Spleen (tissue), 11 donors: ENCODE data around the gene LY6G6F. TPM values are rescaled to one million over a fixed set of nuclear protein-coding genes. Genes with fewer than 3 reads are reported as not detected.

Experiments used
- DNase-seq: peaks from one replicate; pipeline ENCODE4 v3.0.0-alpha.2; 2020
- H3K27ac ChIP-seq, 8 donors: fragments of 200-600 bp; sonication (generic) in 7 of 8; 1 replicate in 4 of 8; 2 replicates in 4 of 8; pipeline versions ENCODE4 v1.5.0 to v1.8.0; 2016 to 2021; ENCODE audit warnings: inconsistent platforms in 4 of 8, mild to moderate bottlenecking in 4 of 8, moderate library complexity in 1 of 8
- H3K27me3 ChIP-seq, 7 donors: fragments of 200-600 bp; sonication (generic) in 6 of 7; replicated peaks in 1 of 7; 1 replicate in 4 of 7; 2 replicates in 3 of 7; pipeline versions ENCODE4 v1.5.0 to v1.8.0; 2016 to 2021; ENCODE audit warnings: inconsistent platforms in 3 of 7, mild to moderate bottlenecking in 1 of 7
- H3K36me3 ChIP-seq, 6 donors: fragments of 200-600 bp; sonication (generic) in 5 of 6; 1 replicate in 4 of 6; 2 replicates in 2 of 6; pipeline versions ENCODE4 v1.5.0 to v1.8.0; 2016 to 2021; ENCODE audit warnings: inconsistent platforms in 2 of 6
- H3K4me1 ChIP-seq, 6 donors: fragments of 200-600 bp; sonication (generic) in 5 of 6; 1 replicate in 3 of 6; 2 replicates in 3 of 6; pipeline versions ENCODE4 v1.5.0 to v1.8.0; 2016 to 2021; ENCODE audit warnings: inconsistent platforms in 3 of 6
- H3K4me3 ChIP-seq, 8 donors: fragments of 200-600 bp; sonication (generic) in 7 of 8; 1 replicate in 4 of 8; 2 replicates in 4 of 8; pipeline versions ENCODE4 v1.5.0 to v1.8.0; 2016 to 2021; ENCODE audit warnings: inconsistent platforms in 4 of 8, mild to moderate bottlenecking in 4 of 8, moderate library complexity in 2 of 8
- H3K9me3 ChIP-seq, 8 donors: fragments of 200-600 bp; sonication (generic) in 7 of 8; 1 replicate in 4 of 8; 2 replicates in 4 of 8; pipeline versions ENCODE4 v1.5.0 to v1.8.0; 2016 to 2021; ENCODE audit warnings: inconsistent platforms in 4 of 8
- CTCF ChIP-seq, 11 experiments: fragments of 200-600 bp in 7 of 11; fragments of 450-650 bp in 4 of 11; sonication (generic) in 4 of 11; IDR thresholded peaks in 8 of 11; conservative IDR thresholded peaks in 3 of 11; 1 replicate in 7 of 11; 2 replicates in 4 of 11; pipeline versions ENCODE4 v1.4.0 to v1.8.0; 2016 to 2021; ENCODE audit warnings: antibody characterized with exemption in 11 of 11, inconsistent platforms in 4 of 11, mild to moderate bottlenecking in 1 of 11
- POLR2A ChIP-seq, 3 donors: fragments of 450-650 bp; IDR thresholded peaks; one replicate each; pipeline ENCODE4 v1.5.1; 2017; ENCODE audit warnings: antibody characterized with exemption in 3 of 3, mild to moderate bottlenecking in 1 of 3
- POLR2AphosphoS5 ChIP-seq, 3 donors: sonication (generic); formaldehyde crosslinking; IDR thresholded peaks; one replicate each; pipeline ENCODE4 v1.5.1; 2017; ENCODE audit warnings: antibody characterized with exemption in 3 of 3
- WGBS, 5 donors: extraction: QIAGEN DNeasy Blood & Tissue Kit in 3 of 5; methylation state at CpG; one replicate each; pipeline versions ENCODE4 v1.1.5 to v1.1.7; 2013 to 2018; 5-methylcytosine and 5-hydroxymethylcytosine counted together
- intact Hi-C: fragments of 100-400 bp; cut with DNase I; formaldehyde crosslinking; loops from one replicate; pipeline ENCODE4 v1.15.0; 2023; ENCODE audit warnings: low total_unique reads
- polyA plus RNA-seq, 3 donors: library from polyadenylated mRNA; stranded (reverse); fragments of 200-250 nt; gene quantifications; one replicate each; pipeline ENCODE4 v1.2.1, GENCODE V29; 2013
- total RNA-seq, 7 donors: library from RNA; depleted of rRNA in 3 of 7; stranded (reverse); fragments of >200 nt in 3 of 7; fragmentation: NEBNext Ultra II Directional in 4 of 7; extraction: Animal tissue kit (Norgen Biotek cat#: 25700) in 4 of 7; gene quantifications; one replicate each; pipeline versions ENCODE4 v1.1.0 to v1.2.1, GENCODE V29; 2016 to 2021
- donor health status: healthy with polysubstance abuse.
- donor health status: DM: no; HTN: no; CAD: no; lungs with moderate emphysema.
- donor health status: DM: no; HTN: no; CAD: no.
- donor health status: Bipolar disorder and iron deficiency.
- donor health status: healthy.
- donor health status: DM: no; HTN: no; CAD: no.
- donor health status: DM: yes; HTN: yes; CAD: no.

LY6G6F gene
- total and polyA plus RNA-seq, 10 donors: 0.11 to 4.9 (median 1.7) TPM

- peaks cover 0 to 5% (median under 1%) of the 10 kb centered on the region in 6 donors for H3K4me1 ChIP-seq
- DNase-seq: no peak
- WGBS, 5 donors: 79 to 90% (median 84%) methylated on average over 1 of the region's 1 CpG
- intact Hi-C loops: no loop called here
- no peaks in the 10 kb centered on the region for H3K27me3 ChIP-seq
- TF ChIP-seq CTCF (IDR thresholded peaks at IDR 0.05 in 8 of 11, conservative IDR thresholded peaks at IDR 0.05 in 3 of 11) (no peak), POLR2AphosphoS5 (IDR thresholded peaks at IDR 0.05) (no peak), POLR2A (IDR thresholded peaks at IDR 0.05) (no peak)
- H3K9me3 ChIP-seq: no peaks in the 10 kb centered on the region
- no peak overlapping the region for H3K4me3 ChIP-seq
- H3K36me3 ChIP-seq: no peaks in the 10 kb centered on the region
- no peak overlapping the region for H3K27ac ChIP-seq
Observed at GRCh38 chr6:31718265-31718664, 11.6 kb downstream of the LY6G6F start.

GRCh38 chr6:31719001-31719400 is 12.3 kb downstream of the LY6G6F start:
- Histone ChIP-seq H3K4me1 (peaks cover 0 to 12% (median 3%) of the 10 kb centered on the region in 6 donors), H3K4me3 (no peak overlapping the region), H3K27me3 (no peaks in the 10 kb centered on the region), H3K27ac (no peak overlapping the region), H3K9me3 (no peaks in the 10 kb centered on the region), H3K36me3 (no peaks in the 10 kb centered on the region)
- intact Hi-C loops: no loop called here
- 66 to 90% (median 89%) methylated on average over 6 of the region's 6 CpGs for WGBS, 5 donors
- peak; percentile 54 for DNase-seq
- TF ChIP-seq POLR2A (IDR thresholded peaks at IDR 0.05): no peak
- TF ChIP-seq CTCF (IDR thresholded peaks at IDR 0.05 in 8 of 11, conservative IDR thresholded peaks at IDR 0.05 in 3 of 11): no peak
- TF ChIP-seq POLR2AphosphoS5 (IDR thresholded peaks at IDR 0.05): no peak

- intact Hi-C loops: no loop called here
- H3K4me1 ChIP-seq: peaks cover 0 to 14% (median 3%) of the 10 kb centered on the region in 6 donors
- H3K4me3 ChIP-seq: no peak overlapping the region
- no peak for TF ChIP-seq POLR2AphosphoS5 (IDR thresholded peaks at IDR 0.05)
- TF ChIP-seq POLR2A (IDR thresholded peaks at IDR 0.05): no peak
- WGBS, 5 donors: 76 to 92% (median 88%) methylated on average over 5 of the region's 5 CpGs
- DNase-seq: no peak
- H3K9me3 ChIP-seq: no peaks in the 10 kb centered on the region
- H3K27ac ChIP-seq: no peak overlapping the region
- H3K27me3 ChIP-seq: no peaks in the 10 kb centered on the region
- H3K36me3 ChIP-seq: peaks cover 0 to 6% (median 0%) of the 10 kb centered on the region in 6 donors
Observed at GRCh38 chr6:31720196-31720770, 13.6 kb downstream of the LY6G6F start.

DNA sequence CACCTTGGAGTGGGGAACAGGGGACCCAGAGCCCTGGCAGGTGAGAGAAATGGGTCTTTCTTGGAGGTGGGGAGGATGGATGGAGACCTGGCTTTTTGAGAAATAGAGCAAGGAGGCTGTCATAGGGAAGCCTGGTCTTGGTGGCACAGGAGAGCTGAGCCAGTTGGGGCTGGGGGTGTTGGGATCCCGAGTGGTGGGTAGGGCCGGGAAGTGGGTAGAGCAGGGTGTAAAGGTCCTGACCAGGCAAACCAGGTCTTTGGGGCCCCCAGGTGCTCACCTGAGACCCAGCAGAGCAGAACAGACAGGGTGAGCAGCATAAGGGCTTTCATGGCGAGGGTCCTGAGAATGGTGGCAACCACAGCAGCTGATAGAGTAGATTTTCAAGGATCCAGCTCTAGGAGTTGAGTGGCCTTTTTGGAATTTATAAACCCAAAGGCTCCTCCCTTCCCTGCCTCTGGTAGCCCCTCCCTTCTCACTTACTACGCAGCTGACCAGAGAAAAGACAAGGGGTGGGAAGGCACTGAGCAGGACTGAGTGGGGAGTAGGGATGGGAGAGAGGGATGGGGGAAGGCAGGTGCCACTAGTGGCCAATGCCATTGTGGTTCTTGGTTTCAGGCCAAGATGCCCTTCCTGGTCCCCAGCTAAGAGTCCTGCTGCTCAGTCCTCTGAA is 14.8 kb downstream of the LY6G6F start, which contains the start of gene LY6G6C:
Gene LY6G6C, minus strand, starts transcription at position 396 of the 670 bp plus-strand sequence. Its CDS starts 67 bp downstream, at position 329.
- TF ChIP-seq CTCF (IDR thresholded peaks at IDR 0.05 in 8 of 11, conservative IDR thresholded peaks at IDR 0.05 in 3 of 11) (no peak), POLR2A (IDR thresholded peaks at IDR 0.05) (no peak), POLR2AphosphoS5 (IDR thresholded peaks at IDR 0.05) (no peak)
- Histone ChIP-seq H3K27me3 (no peaks in the 10 kb centered on the region), H3K4me3 (no peak within 1 kb of the TSS), H3K4me1 (peaks cover 5 to 25% (median 14%) of the 10 kb centered on the region in 6 donors), H3K27ac (no peak within 1 kb of the TSS), H3K36me3 (peaks cover 0 to 18% (median 0%) of the 10 kb centered on the region in 6 donors), H3K9me3 (no peaks in the 10 kb centered on the region)
- 77 to 94% (median 85%) methylated on average over 3 to 4 of the region's 4 CpGs for WGBS, 5 donors
- intact Hi-C loops: no loop called here
- DNase-seq: peak; percentile 61
